A673 (cell line): ENCODE measurements around the gene MIPOL1.

ENCODE experiments used
- EZH2 ChIP-seq: fragments of 200-600 bp; sonication (generic); IDR thresholded peaks from 2 replicates; pipeline ENCODE4 v1.6.1; 2017; ENCODE audit warnings: borderline replicate concordance, low read depth, mild to moderate bottlenecking, mixed read lengths, antibody characterized with exemption, low read length; ENCODE audit not compliant: poor library complexity, severe bottlenecking
- TF ChIP-seq, protein P1 (sequence below): fragments of 300-800, 200-600 bp; sonication (generic); conservative IDR thresholded peaks from 2 replicates; pipeline ENCODE4 v1.5.1; 2017; ENCODE audit warnings: low read depth, mild to moderate bottlenecking, antibody characterized with exemption, low read length, moderate library complexity, mixed read lengths

DNA sequence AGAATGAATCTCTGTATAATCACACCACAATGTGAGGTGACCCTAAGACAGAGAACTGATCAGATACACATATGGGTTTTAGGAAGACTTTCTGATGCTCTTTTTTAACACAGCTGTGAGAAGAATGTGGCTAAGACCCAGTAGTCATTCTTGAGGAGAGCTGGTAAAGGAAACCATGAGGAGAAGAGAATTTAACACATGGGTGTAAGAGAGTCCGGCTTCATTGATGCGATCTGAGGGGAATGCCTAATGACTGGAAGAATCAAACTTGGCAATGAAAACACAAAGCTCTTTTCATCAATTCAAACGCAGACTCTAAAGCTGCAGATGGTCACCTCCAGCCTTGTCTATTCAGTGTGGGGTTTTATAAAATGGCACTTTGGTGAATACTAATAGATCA is 318.0 kb downstream of the MIPOL1 start:
- TF ChIP-seq, protein P1, sequence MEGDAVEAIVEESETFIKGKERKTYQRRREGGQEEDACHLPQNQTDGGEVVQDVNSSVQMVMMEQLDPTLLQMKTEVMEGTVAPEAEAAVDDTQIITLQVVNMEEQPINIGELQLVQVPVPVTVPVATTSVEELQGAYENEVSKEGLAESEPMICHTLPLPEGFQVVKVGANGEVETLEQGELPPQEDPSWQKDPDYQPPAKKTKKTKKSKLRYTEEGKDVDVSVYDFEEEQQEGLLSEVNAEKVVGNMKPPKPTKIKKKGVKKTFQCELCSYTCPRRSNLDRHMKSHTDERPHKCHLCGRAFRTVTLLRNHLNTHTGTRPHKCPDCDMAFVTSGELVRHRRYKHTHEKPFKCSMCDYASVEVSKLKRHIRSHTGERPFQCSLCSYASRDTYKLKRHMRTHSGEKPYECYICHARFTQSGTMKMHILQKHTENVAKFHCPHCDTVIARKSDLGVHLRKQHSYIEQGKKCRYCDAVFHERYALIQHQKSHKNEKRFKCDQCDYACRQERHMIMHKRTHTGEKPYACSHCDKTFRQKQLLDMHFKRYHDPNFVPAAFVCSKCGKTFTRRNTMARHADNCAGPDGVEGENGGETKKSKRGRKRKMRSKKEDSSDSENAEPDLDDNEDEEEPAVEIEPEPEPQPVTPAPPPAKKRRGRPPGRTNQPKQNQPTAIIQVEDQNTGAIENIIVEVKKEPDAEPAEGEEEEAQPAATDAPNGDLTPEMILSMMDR = no peak
- TF ChIP-seq EZH2 = no peak
